ENCODE results near the gene PPP2R5E.

PPP2R5E gene

GRCh38 chr14:63344336-63344735 is 198.8 kb downstream of the PPP2R5E start:
- in situ Hi-C loops (cut with MboI; ENCODE audit: low sequenced_read_pairs), result no loop called here
- no peaks in the 10 kb centered on the region for H3K36me3 ChIP-seq (replicated peaks)
- 0 out of 2 replicates have a peak, but pooled peaks cover 3% of the 10 kb centered on the region for H3K27me3 ChIP-seq (ENCODE audit: low read depth)
- no peaks in the 10 kb centered on the region for H3K4me1 ChIP-seq
- DNase-seq (ENCODE audit: low spot score in 2 of 2), result no peak
- no peaks in the 10 kb centered on the region for H3K9me3 ChIP-seq
- H3K4me3 ChIP-seq, result no peak overlapping the region

GRCh38 chr14:63343878-63344277 is 199.3 kb downstream of the PPP2R5E start:
- Histone ChIP-seq H3K4me3 (no peak overlapping the region), H3K4me1 (no peaks in the 10 kb centered on the region), H3K36me3 (replicated peaks) (no peaks in the 10 kb centered on the region), H3K27me3 (ENCODE audit: low read depth) (0 out of 2 replicates have a peak, but pooled peaks cover under 1% of the 10 kb centered on the region), H3K9me3 (no peaks in the 10 kb centered on the region)
- in situ Hi-C loops (cut with MboI; ENCODE audit: low sequenced_read_pairs), result no loop called here
- DNase-seq (ENCODE audit: low spot score in 2 of 2), result no peak

GRCh38 chr14:63342371-63342770 is 200.8 kb downstream of the PPP2R5E start:
- Histone ChIP-seq H3K9me3 (no peaks in the 10 kb centered on the region), H3K36me3 (replicated peaks) (no peaks in the 10 kb centered on the region), H3K27me3 (ENCODE audit: low read depth) (no peaks in the 10 kb centered on the region), H3K4me1 (no peaks in the 10 kb centered on the region), H3K4me3 (no peak overlapping the region)
- no peak for DNase-seq (ENCODE audit: low spot score in 2 of 2)
- in situ Hi-C loops (cut with MboI; ENCODE audit: low sequenced_read_pairs), result no loop called here

- DNase-seq (ENCODE audit: low spot score in 2 of 2), result no peak
- Histone ChIP-seq H3K36me3 (replicated peaks) (no peaks in the 10 kb centered on the region), H3K9me3 (no peaks in the 10 kb centered on the region), H3K4me3 (no peak overlapping the region), H3K27me3 (ENCODE audit: low read depth) (no peaks in the 10 kb centered on the region), H3K4me1 (no peaks in the 10 kb centered on the region)
- in situ Hi-C loops (cut with MboI; ENCODE audit: low sequenced_read_pairs), result no loop called here
Observed at GRCh38 chr14:63328787-63329737, 214.1 kb downstream of the PPP2R5E start.

- H3K27me3 ChIP-seq (ENCODE audit: low read depth), result no peaks in the 10 kb centered on the region
Observed at GRCh38 chr14:63326840-63327239, 216.3 kb downstream of the PPP2R5E start.

GRCh38 chr14:63322897-63323573 is 220.1 kb downstream of the PPP2R5E start:
- Histone ChIP-seq H3K36me3 (replicated peaks) (no peaks in the 10 kb centered on the region), H3K9me3 (no peaks in the 10 kb centered on the region), H3K27me3 (ENCODE audit: low read depth) (peaks cover 9% of the 10 kb centered on the region; the same call in 1 of the 2 replicates), H3K4me3 (no peak overlapping the region), H3K4me1 (no peaks in the 10 kb centered on the region)
- in situ Hi-C loops (cut with MboI; ENCODE audit: low sequenced_read_pairs), result no loop called here
- DNase-seq (ENCODE audit: low spot score in 2 of 2), result no peak

More at GRCh38 chr14:63326840-63327239, 216.3 kb downstream of the PPP2R5E start:
- Histone ChIP-seq H3K4me3 (no peak overlapping the region), H3K9me3 (no peaks in the 10 kb centered on the region), H3K4me1 (no peaks in the 10 kb centered on the region), H3K36me3 (replicated peaks) (no peaks in the 10 kb centered on the region)
- in situ Hi-C loops (cut with MboI; ENCODE audit: low sequenced_read_pairs), result no loop called here
- DNase-seq (ENCODE audit: low spot score in 2 of 2), result no peak

- H3K4me3 ChIP-seq, result no peak overlapping the region
- no peaks in the 10 kb centered on the region for H3K9me3 ChIP-seq
- no peak for DNase-seq (ENCODE audit: low spot score in 2 of 2)
- H3K36me3 ChIP-seq (replicated peaks), result no peaks in the 10 kb centered on the region
- H3K27me3 ChIP-seq (ENCODE audit: low read depth), result peaks cover 9% of the 10 kb centered on the region; the same call in 1 of the 2 replicates
- H3K4me1 ChIP-seq, result no peaks in the 10 kb centered on the region
- in situ Hi-C loops (cut with MboI; ENCODE audit: low sequenced_read_pairs), result no loop called here
Observed at GRCh38 chr14:63322472-63322871, 220.7 kb downstream of the PPP2R5E start.

Data from HAP-1 (cell line).